Glutamatergic neuron (in vitro differentiated cells): Measurements from ENCODE around the gene TMEM121. TPM values are rescaled to one million over a fixed set of nuclear protein-coding genes. Genes with fewer than 3 reads are reported as not detected.

Experiments
- DNase-seq: peaks from one replicate; pipeline ENCODE4 v3.0.0; 2022
- H3K27ac Mint-ChIP-seq: one replicate; pipeline ENCODE4 v1.8.0; 2020; ENCODE audit warnings: mild to moderate bottlenecking, mixed read lengths, inconsistent platforms; ENCODE audit not compliant: unreplicated experiment
- H3K27me3 Mint-ChIP-seq: one replicate; pipeline ENCODE4 v1.8.0; 2020; ENCODE audit warnings: mild to moderate bottlenecking, moderate library complexity, mixed read lengths, inconsistent platforms; ENCODE audit not compliant: unreplicated experiment
- H3K36me3 Mint-ChIP-seq: one replicate; pipeline ENCODE4 v1.8.0; 2020; ENCODE audit warnings: mild to moderate bottlenecking, mixed read lengths, inconsistent platforms; ENCODE audit not compliant: unreplicated experiment
- H3K4me1 Mint-ChIP-seq: one replicate; pipeline ENCODE4 v1.8.0; 2020; ENCODE audit warnings: mild to moderate bottlenecking, low read depth, mixed read lengths, inconsistent platforms; ENCODE audit not compliant: unreplicated experiment
- H3K4me3 Mint-ChIP-seq: one replicate; pipeline ENCODE4 v1.8.0; 2020; ENCODE audit warnings: mild to moderate bottlenecking, mixed read lengths, inconsistent platforms; ENCODE audit not compliant: unreplicated experiment
- H3K9me3 Mint-ChIP-seq: one replicate; pipeline ENCODE4 v1.8.0; 2020; ENCODE audit warnings: mild to moderate bottlenecking, moderate library complexity, mixed read lengths, inconsistent platforms; ENCODE audit not compliant: unreplicated experiment
- CTCF ChIP-seq: fragments of 200-600 bp; sonication (generic); IDR thresholded peaks from one replicate; pipeline ENCODE4 v1.5.0; 2021; ENCODE audit not compliant: partially characterized antibody, unreplicated experiment
- total RNA-seq: library from RNA; stranded (reverse); fragmentation: NEBNext Ultra II Directional; extraction: Animal tissue kit (Norgen Biotek cat#: 25700); gene quantifications from one replicate; pipeline ENCODE4 v1.2.1, GENCODE V29; 2021; ENCODE audit not compliant: unreplicated experiment

Gene TMEM121
- total RNA-seq, 1 donor from 2014 or later: 2.7 TPM

GRCh38 chr14:105482486-105483110 is 43.8 kb upstream of the TMEM121 start:
- Mint-ChIP-seq H3K4me3 (peak overlapping the region; percentile 61), H3K27me3 (peaks cover 17% of the 10 kb centered on the region), H3K4me1 (peaks cover 7% of the 10 kb centered on the region), H3K9me3 (peaks cover 4% of the 10 kb centered on the region), H3K36me3 (no peaks in the 10 kb centered on the region), H3K27ac (no peak overlapping the region)
- no peak for DNase-seq
- TF ChIP-seq CTCF: no peak

GRCh38 chr14:105483300-105484068 is 42.9 kb upstream of the TMEM121 start:
- DNase-seq: no peak
- H3K9me3 Mint-ChIP-seq: peaks cover 4% of the 10 kb centered on the region
- peaks cover 7% of the 10 kb centered on the region for H3K4me1 Mint-ChIP-seq
- no peaks in the 10 kb centered on the region for H3K36me3 Mint-ChIP-seq
- H3K27ac Mint-ChIP-seq: no peak overlapping the region
- H3K4me3 Mint-ChIP-seq: no peak overlapping the region
- H3K27me3 Mint-ChIP-seq: peaks cover 19% of the 10 kb centered on the region
- TF ChIP-seq CTCF: no peak

GRCh38 chr14:105484069-105484996 is 42.0 kb upstream of the TMEM121 start:
- Mint-ChIP-seq H3K27me3 (peaks cover 18% of the 10 kb centered on the region), H3K27ac (no peak overlapping the region), H3K9me3 (peaks cover 4% of the 10 kb centered on the region), H3K36me3 (no peaks in the 10 kb centered on the region), H3K4me3 (peak overlapping the region; percentile 14), H3K4me1 (peaks cover 7% of the 10 kb centered on the region)
- DNase-seq: no peak
- TF ChIP-seq CTCF: no peak

- no peak for DNase-seq
- Mint-ChIP-seq H3K27me3 (peaks cover 19% of the 10 kb centered on the region), H3K4me3 (no peak overlapping the region), H3K9me3 (peaks cover 4% of the 10 kb centered on the region), H3K36me3 (no peaks in the 10 kb centered on the region), H3K27ac (no peak overlapping the region), H3K4me1 (peaks cover 9% of the 10 kb centered on the region)
- TF ChIP-seq CTCF: no peak
Measured at GRCh38 chr14:105484997-105485393, 41.4 kb upstream of the TMEM121 start.
